ENCODE measurements around the gene TRIM14. TPM values are rescaled to one million over a fixed set of nuclear protein-coding genes. Genes with fewer than 3 reads are reported as not detected.

Gene TRIM14
- total RNA-seq, 1 experiment from 2014 or later: 20.2 TPM

DNA sequence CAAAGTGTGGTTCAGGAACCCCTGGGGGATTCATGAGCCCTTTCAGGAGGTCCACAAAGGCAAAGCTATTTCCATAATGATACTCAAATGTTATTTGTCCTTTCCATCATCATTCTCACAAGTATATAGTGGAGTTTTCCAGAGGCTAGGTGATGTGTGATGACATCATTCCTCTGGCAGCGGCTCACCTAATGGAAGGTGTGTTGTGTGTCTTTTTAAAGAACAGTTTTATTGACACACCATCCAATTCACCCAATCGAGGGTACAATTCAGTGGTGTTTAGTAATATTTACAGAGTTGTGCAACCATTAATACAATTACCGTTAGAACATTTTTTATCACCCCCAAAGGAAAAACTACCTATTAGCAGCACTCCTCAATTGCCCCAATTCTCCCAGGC, 52.8 kb downstream of the TRIM14 start:
- H3K4me3 ChIP-seq: no peak overlapping the region
- no peak overlapping the region for H3K4me2 ChIP-seq
- BruUV-seq (replicated peaks): no TSS peak
- peaks cover 4% of the 10 kb centered on the region; the same call in 1 of the 2 replicates for H3K4me1 ChIP-seq (replicated peaks; ENCODE audit: insufficient read depth)
- intact Hi-C loops (cut with micrococcal nuclease; ENCODE audit: unreplicated experiment): no loop called here
- H3K9me3 ChIP-seq (ENCODE audit: insufficient read depth, low read depth): no peaks in the 10 kb centered on the region
- no peak for DNase-seq
- H2AFZ ChIP-seq: no peak overlapping the region
- H3K79me2 ChIP-seq (ENCODE audit: low read depth): peaks cover 37% of the 10 kb centered on the region
- no peaks in the 10 kb centered on the region for H3K27me3 ChIP-seq (ENCODE audit: insufficient read depth, low read depth)
- no peaks in the 10 kb centered on the region for H3K9me2 ChIP-seq (ENCODE audit: insufficient read depth)
- peaks cover 23% of the 10 kb centered on the region; the same call in 1 of the 2 replicates for H3K36me3 ChIP-seq (ENCODE audit: low read depth)
- TF ChIP-seq CTCF (conservative IDR thresholded peaks at IDR 0.05): no peak
- TF ChIP-seq EZH2 (IDR thresholded peaks at IDR 0.05; ENCODE audit: low read depth): no peak
- ChIA-PET CTCF (no interaction called here), POLR2A (ENCODE audit: unreplicated experiment) (no interaction called here)
- H3F3A ChIP-seq (ENCODE audit: insufficient read depth, low read depth): peaks cover 12% of the 10 kb centered on the region
- H3K27ac ChIP-seq: no peak overlapping the region
- no peaks in the 10 kb centered on the region; the same call in 1 of the 2 replicates for H4K20me1 ChIP-seq (ENCODE audit: insufficient read depth)

GRCh38 chr9:98064623-98065392, 54.2 kb downstream of the TRIM14 start:
- H3F3A ChIP-seq (ENCODE audit: insufficient read depth, low read depth): no peaks in the 10 kb centered on the region; the same call in 1 of the 2 replicates
- no peaks in the 10 kb centered on the region for H3K27me3 ChIP-seq (ENCODE audit: insufficient read depth, low read depth)
- no peaks in the 10 kb centered on the region for H3K9me2 ChIP-seq (ENCODE audit: insufficient read depth)
- intact Hi-C loops (cut with micrococcal nuclease; ENCODE audit: unreplicated experiment): no loop called here
- no peak overlapping the region for H2AFZ ChIP-seq
- peaks cover 41% of the 10 kb centered on the region for H3K79me2 ChIP-seq (ENCODE audit: low read depth)
- peaks cover 23% of the 10 kb centered on the region; the same call in 1 of the 2 replicates for H3K36me3 ChIP-seq (ENCODE audit: low read depth)
- no peaks in the 10 kb centered on the region for H3K4me1 ChIP-seq (replicated peaks; ENCODE audit: insufficient read depth)
- no peak overlapping the region for H3K4me3 ChIP-seq
- DNase-seq: no peak
- no peak overlapping the region for H3K4me2 ChIP-seq
- no peak overlapping the region for H3K27ac ChIP-seq
- ChIA-PET CTCF (interaction anchor here (0.6 kb wide), 1 partner anchor 72 kb away, joined by 8 read pairs; no protein-coding TSS in a partner anchor), POLR2A (ENCODE audit: unreplicated experiment) (interaction anchor here (0.5 to 0.7 kb wide), 3 partner anchors 38 to 1759 kb away, joined by 4 to 8 read pairs (median 6); partner anchors contain the start of gene TBC1D2)
- no peaks in the 10 kb centered on the region for H3K9me3 ChIP-seq (ENCODE audit: insufficient read depth, low read depth)
- TF ChIP-seq CTCF (conservative IDR thresholded peaks at IDR 0.05) (no peak), EZH2 (IDR thresholded peaks at IDR 0.05; ENCODE audit: low read depth) (no peak)
- H4K20me1 ChIP-seq (ENCODE audit: insufficient read depth): no peaks in the 10 kb centered on the region; the same call in 1 of the 2 replicates
- no TSS peak for BruUV-seq (replicated peaks)

GRCh38 chr9:98062161-98062560, 56.9 kb downstream of the TRIM14 start:
- Histone ChIP-seq H3K27me3 (ENCODE audit: insufficient read depth, low read depth) (no peaks in the 10 kb centered on the region), H3F3A (ENCODE audit: insufficient read depth, low read depth) (no peaks in the 10 kb centered on the region; the same call in 1 of the 2 replicates), H4K20me1 (ENCODE audit: insufficient read depth) (no peaks in the 10 kb centered on the region; the same call in 1 of the 2 replicates), H3K4me1 (replicated peaks; ENCODE audit: insufficient read depth) (peaks cover 14% of the 10 kb centered on the region), H3K36me3 (ENCODE audit: low read depth) (peaks cover 15% of the 10 kb centered on the region; the same call in 1 of the 2 replicates), H3K9me2 (ENCODE audit: insufficient read depth) (no peaks in the 10 kb centered on the region), H3K79me2 (ENCODE audit: low read depth) (peaks cover 47% of the 10 kb centered on the region), H3K27ac (no peak overlapping the region), H3K9me3 (ENCODE audit: insufficient read depth, low read depth) (no peaks in the 10 kb centered on the region), H3K4me3 (no peak overlapping the region), H3K4me2 (no peak overlapping the region), H2AFZ (no peak overlapping the region)
- no peak for TF ChIP-seq EZH2 (IDR thresholded peaks at IDR 0.05; ENCODE audit: low read depth)
- no peak for TF ChIP-seq CTCF (conservative IDR thresholded peaks at IDR 0.05)
- intact Hi-C loops (cut with micrococcal nuclease; ENCODE audit: unreplicated experiment): no loop called here
- ChIA-PET CTCF (no interaction called here), POLR2A (ENCODE audit: unreplicated experiment) (interaction anchor here (0.6 kb wide), 1 partner anchor 325 kb away, joined by 7 read pairs; no protein-coding TSS in a partner anchor)
- BruUV-seq (replicated peaks): no TSS peak
- no peak for DNase-seq
